Measurements from ENCODE around the gene CCNI.
"Not testable (repeated sequence)": the region's sequence is repeated elsewhere in the genome, so short reads cannot be mapped to it uniquely, and the experiment has no call there.

The CCNI gene

DNA sequence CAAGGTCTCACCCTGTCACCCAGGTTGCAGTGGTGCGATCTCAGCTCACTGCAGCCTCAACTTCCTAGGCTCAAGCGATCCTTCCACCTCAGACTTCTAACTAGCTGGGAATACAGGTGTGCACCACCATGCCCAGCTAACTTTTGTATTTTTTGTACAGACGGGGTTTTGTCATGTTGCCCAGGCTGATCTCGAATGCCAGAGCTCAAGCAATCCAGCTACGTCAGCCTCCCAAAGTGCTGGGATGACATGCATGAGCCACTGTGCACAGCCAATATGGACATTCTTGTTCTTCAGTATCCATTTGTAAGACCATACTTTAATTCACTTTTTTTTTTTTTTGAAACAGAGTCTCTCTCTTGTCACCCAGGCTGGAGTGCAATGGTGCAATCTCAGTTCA is 3.5 kb upstream of the CCNI start:
- no peak for DNase-seq

DNA sequence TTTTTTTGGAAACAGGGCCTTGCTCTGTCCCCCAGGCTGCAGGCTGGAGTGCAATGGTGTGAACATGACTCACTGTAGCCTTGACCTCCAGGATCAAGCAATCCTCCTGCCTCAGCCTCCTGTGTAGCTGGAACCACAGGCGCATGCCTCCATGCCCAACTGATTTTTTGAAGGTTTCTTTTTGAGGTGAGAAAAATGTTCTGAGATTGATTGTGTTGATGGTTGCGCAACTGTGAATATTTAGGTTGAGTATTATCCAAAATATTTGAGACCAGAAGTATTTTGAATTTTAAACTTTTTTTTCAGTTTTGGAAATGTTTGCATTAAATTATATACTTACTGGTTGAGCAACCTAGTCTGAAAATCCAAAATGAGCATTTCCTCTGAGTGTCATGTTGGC is 2.6 kb upstream of the CCNI start:
- no peak for DNase-seq

DNA sequence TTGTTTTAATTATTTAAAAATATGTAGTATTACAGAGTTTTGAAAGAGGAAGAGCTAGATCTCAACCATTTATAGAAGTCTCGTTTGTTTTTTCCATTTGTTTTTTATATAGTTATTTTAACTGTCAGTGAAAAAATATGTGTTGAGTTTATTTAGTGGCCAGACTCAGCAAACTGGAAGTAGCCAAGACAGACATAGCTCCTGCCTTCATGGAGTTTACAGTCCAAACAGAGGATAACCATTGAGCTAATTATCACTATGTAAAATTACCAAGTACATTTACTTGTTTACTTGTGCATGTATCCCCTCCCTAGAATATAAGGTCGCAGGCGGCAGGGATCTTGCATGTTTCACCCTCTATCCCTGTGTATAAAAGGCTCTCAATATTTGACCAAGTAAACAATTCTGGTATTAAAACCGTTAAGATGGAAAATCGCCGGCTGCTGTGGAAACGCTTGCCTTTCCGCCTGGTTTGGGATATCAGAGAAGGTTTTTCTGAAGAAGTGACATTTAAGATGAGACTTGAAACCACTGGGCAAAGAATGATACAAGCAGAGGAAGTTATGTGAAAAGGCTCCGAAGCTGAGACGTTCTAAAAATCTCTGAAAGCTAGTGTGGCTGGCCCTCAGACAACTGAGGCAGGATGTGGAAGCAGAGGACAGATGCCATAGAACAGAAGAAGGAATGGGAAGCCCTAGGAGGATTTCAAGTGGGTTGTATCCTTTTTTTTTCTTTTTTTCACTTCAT is 1.3 kb upstream of the CCNI start:
- no peak for DNase-seq

DNA sequence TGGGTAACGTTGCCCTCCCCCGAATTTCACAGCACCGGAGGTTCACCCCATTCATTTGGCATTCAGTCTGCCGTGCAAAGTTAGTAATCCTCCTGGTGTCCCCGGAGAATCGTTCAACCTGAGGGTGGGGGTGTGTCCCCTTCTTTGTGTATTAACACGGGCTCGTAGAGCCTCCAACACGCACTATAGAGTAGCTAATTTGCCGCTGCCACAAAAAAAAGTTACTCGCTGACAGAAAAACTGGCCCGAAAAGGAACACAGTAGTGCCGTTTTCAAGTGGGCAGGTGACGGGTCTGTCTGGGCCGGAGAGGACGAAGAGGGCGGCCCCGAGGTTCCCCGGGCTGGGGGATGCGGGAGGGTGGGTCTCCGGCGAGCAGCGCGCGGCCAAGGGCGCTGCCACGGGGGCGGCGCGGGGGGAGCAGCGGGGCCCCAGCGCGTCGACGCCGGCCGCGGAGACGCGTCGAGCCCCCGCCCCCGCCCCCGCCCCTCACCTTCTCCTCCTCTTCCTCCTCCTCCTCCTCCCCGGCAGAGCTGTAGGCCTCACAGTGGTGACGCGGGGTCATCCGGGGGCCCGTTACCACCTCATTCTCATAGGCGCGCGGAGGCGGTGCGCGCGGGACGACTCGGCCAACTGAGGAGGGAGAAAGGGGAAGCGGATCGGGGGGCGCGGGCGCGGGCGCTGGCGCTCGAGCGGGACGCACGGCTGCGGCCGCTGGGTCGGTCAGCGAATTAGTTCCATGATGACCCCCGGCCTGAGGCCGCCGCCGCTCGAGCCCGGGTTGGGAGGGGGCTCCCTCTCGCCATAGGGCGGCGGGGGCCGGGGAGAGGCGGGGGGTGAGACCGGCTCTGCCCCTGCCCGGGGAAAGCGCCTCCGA is 571 bp downstream of the CCNI start:
- peak; percentile 67 for DNase-seq

DNA sequence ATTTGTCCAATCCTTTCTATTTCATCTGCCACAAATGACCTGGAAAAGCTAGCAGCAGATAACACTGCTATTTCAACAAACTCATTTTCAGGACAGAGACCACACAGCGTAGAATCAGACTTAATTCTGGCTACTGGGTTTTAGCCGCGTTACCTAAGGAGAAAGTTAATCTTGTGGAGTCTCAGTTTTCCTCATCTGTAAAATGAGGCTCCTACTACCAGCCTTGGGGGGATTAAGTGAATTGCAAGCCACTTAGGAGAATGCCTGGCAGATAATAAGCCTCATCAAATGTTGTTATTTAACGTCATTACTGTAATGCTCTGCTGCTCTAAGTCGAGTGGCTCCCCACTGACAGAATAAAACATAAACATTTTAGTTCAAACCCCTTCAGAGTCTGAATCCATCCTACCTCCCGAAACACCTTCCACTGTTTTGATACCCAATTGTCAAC is 1.4 kb downstream of the CCNI start:
- DNase-seq = no peak

DNA sequence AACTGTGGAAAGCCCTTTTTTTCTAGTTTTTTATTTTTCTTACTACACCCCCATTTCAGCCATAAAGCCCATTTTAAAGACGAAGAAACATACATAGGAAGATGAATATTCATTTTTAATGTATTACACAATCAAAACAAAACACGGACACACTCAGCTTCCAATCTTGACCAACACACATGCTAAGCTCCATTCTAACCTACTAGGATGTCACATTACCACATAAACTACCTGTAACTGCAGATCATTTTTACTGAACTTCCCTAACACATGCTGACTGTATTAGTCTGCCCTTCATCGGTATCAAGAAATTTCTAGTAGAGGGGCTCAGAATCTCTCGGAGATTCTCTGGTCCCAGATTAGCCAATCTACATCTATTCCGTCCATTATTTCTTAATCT is 1.8 kb downstream of the CCNI start:
- DNase-seq = no peak

DNA sequence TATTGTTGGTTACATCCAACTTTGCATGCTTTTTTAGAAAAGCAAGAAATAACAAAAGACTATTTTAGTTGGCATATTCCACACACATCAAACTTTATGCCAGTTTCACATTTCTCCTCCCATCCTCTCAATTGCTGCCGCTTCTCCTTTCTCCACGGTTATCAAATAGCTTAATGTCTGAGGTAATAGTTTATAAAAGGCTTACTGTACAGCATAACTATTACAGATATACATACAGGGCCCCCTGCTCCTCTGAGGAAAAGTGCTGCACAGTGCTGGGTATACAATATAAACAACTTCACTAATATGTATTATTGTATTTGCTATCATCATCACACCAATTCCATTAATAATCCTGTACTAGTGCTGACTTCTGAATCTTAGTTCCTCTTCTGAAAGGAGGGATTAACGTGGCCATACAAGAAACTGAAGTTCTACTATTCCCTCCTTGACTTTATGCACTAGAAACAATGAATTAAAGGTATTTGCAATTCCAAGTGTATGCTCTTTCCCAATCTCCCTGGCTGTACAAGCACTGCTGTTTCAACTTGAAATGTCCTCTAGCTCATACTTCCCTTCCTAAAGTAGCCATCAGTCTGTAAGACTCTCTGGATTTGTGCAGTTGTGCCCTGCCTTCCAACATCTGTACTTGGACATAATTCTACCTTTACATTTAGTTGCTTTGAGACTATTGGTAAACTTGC is 2.5 kb downstream of the CCNI start:
- DNase-seq = no peak

DNA sequence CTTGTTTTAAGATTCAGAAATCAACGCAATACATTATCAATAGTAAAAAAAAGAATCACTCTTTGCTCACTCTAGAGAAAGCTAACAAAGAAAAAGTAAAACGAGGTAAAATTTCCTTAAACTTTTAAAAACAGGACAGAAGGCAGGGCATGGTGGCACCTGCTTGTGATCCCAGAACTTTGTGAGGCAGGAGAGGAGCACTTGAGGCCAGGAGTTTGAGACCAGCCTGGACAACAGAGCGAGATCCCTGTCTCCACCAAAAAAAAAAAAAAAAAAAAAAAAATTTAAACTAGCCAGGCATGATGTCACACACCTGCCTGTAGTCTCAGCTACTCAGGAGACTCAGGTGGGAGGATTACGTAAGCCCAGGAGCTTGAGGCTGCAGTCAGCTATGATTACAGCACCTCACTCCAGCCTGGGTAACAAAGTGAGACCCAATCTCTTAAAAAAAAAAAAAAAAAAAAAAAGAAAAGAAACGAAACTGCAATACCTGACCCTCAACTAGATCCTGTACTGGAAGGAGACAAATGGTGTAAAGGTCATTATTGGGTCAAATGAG is 3.5 kb downstream of the CCNI start:
- DNase-seq = no peak

DNA sequence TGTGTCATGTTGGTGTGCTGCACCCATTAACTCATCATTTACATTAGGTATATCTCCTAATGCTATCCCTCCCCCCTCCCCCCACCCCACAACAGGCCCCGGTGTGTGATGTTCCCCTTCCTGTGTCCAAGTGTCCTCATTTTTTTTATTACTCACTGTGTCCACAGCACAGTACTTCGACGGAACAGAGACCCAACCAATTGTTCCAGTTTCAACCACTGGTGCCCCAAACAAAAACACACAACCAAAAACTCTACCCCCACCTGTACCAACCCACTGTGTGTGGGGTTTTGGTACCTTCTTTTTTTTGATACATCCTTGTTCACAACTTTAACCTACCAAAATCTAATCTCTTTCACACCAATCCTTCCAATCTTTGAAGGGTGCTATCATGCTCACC is 6.3 kb downstream of the CCNI start:
- not testable (repeated sequence) for DNase-seq

DNA sequence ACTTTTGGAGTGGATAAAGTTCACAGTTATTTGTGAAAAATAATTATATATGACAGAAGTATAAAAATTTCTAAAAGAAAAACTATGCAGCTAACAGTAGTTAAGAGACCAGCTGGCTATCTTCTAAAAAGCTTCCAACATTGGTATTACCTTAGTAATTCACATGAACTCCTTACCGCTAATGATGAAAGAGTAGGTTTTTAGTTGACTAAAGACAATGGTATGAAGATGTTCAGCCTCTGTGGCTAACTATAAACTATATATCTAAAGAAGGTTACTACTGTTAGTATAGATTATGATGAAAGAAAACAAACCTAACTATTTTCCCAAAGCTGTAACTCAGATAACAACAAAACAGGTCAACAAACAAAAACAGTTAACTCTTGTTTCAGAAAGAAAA is 10.4 kb downstream of the CCNI start:
- DNase-seq = no peak

DNA sequence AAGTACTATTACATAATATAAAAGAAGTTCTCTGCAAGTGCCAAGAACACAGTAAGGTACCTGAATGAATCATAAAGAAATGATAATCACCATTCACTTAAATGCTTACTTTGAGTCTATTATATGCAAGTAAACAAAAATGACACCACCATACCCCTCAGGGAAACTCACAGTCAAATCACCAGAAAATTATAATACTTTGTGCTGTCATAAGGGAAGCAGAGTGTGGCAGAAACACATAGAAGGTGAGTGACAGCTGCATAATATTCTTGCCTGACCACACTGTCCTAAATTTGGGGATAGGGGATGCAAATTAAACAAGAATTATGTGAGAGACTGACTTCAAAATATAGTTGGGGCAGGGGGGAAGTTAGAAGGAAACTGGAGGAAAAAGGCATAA is 12.9 kb downstream of the CCNI start:
- no peak for DNase-seq

DNA sequence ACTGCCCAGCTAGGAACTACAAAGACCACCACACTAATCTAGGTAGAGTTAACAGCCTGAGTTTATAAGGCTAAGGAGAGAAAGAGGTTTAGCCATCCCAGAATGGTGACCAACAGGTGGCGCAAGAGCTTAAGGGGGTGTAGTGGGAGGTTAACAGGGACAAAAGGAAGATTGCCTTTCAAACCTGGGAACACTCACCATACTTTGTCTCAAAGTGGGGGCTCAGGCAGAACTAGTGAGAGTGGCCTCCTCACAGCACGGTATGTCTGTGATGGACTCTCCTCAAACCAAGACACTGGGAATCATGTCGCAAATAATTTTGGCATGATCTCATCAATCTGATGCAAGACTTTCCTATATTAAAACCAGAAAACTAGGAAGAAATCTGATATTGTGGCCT is 23.4 kb downstream of the CCNI start:
- peak; percentile 34 for DNase-seq

DNA sequence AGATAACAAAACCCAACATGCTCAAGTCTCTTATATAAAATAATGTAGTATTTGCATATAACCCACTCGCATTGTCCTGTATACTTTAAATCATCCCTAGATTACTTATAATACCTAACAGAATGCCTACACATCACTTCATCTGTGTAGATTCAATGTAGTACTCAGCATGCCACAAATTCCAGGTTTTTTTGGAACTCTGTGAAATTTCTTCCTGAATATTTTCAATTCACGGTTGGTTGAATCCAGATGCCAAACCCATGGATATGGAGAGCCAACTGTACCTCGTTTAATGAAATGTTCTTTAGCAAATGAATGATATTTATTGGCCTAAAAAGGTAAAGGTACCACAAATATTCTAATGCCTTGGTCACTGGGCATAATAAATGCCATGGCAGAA is 24.8 kb downstream of the CCNI start:
- DNase-seq = no peak

DNA sequence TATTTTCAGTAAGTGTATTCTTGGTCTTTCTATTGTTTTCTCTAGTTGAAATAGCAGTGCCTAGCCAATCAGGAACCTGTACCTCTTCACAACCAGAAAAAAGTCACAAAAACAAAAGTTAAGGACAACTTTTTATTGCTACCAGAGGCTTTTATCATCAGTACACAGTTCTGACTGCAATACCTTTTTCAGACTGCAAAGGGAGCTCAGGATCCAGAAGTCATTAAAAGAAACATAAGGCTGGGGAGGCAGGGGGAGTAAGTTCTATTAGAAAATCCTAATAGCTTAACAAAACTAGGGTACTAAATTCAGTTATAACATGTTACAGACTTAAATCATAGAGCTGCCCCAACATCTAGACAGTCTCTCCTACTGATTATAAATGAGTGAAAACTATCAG is 28.8 kb downstream of the CCNI start:
- no peak for DNase-seq

DNA sequence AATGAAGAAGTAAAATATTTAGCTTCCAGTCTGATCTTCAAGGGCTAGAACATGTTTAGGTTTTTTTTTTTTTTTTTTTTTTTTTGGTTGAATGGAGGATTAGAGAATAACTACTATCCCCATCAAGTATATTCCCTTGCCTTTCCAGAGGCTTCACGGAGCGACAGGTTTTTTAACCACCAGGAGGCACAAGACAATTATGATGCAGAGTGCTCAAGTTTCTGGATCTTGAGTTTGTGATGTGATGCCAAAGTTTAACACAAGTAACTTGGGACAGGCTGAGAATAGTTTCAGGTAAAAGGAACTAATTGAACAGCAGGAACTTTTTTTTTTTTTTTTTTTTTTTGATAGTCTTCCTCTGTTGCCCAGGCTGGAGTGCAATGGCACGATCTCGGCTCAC is 30.3 kb downstream of the CCNI start:
- DNase-seq = no peak

DNA sequence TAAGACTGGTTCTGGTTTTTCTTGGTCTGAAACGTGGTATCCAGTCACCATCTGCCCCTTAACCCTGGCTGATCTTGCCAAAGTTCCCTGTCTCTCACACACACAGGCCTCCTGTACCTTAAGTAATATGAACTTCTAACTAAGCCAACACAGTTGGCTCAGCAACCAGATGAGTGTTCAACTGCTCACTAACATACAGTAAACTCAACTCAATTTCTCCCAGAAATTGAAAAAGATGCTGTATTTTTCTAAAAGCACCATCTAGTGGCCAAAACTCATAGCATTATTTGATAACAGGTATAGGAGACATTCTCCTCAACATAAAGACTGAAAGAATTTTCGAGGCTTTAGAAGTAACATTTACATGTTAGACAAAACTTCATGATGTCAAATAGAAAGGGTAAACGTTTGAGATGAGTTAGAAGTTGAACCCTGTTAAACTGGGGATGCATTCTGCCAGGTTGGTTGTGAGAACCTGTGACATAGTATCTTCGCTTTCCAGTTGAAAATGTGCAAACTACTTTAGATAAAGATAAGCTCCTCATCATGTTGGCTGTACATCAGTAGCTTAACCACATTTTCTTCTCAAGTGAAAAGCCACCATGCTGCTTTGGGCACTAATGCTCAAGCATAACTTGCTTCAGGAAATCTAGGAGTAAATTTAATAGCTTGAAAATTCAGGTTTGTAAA is 31.2 kb downstream of the CCNI start:
- DNase-seq = no peak

DNA sequence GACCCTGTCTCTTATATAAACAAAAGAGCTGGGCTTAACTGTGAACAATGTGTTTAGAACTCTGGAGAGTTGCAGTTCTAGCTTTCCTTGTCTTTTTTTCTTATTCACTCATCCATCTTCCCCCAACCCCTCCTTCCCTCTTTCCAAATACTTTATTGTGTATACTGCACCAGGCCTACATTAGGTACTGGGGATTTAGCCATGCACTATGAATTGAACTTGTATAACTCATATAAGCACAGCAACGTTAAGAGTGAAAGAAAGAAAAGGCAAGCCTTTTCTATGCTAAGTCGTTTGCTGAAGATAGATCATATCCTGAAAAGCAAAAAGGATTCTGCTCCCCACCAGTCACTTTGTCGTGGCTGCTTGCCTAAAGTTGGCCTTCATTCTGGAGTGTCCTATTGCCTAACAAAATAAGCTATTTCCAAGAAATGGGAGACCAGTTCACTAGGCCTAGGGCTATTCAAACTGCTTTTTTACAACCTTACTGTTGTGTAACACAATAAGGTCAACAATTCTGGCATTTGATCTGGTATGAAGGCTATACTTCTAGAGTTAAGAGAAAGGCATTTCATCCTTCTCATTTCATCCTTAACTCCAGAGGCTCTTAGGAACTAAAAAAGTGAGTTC is 32.2 kb downstream of the CCNI start:
- no peak for DNase-seq

DNA sequence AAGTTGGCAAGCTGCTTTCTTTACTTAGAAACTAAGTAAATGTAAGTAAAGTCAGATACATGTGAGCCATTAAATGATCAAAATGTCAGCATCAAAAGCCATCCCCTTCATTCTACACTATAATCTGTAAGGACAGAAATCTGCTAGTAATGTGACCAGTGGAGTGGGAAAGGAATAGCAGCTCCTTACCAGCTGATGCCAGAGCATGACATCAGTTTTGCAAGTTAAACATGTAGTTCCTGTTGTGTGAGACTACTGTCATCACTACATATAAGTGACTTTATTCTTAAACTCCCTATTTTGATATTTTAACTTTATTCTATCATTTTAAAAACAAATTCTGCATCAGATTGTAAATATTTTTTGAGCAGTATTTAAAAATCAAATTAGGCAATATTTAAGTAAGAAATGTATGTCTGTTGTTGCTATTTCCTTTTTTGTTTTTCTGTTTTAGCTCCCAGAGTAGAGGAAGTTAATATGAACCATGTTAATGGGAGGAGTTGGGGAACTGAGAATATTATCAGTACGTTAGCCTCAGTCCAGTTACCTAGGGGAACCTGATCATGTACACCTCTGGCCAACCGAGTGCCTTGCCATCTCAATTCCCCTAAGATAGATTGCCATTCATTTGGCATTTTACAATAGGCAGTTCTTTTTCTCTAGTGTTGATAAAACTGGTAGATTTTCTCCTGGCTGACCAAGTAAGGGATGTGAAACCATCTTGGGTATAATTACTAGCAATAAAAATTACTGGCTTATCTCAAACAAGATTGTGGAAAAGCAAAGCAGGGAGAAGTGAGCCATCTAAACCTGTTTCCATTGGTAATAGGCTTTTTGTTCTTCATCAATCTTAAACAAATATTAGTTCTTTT is 34.7 kb downstream of the CCNI start:
- no peak for DNase-seq

DNA sequence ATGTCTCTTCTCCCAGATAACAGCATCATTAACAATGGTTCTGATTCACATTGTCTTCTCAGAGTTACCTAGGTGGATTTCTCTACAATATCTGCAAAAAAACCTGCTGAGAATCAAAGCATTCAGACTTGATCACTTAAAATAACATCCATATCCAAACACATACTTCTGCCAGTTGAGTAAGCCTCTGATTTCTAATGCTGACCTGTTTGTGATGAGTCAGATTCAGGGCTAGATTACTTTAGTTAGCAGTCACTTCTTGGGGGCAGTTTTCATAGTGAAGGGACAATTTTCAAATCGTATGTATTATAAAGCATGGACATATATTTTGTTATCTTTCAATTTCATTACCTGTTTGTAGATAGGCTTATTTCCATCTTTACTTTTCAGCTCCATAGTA is 35.5 kb downstream of the CCNI start:
- DNase-seq = no peak

DNA sequence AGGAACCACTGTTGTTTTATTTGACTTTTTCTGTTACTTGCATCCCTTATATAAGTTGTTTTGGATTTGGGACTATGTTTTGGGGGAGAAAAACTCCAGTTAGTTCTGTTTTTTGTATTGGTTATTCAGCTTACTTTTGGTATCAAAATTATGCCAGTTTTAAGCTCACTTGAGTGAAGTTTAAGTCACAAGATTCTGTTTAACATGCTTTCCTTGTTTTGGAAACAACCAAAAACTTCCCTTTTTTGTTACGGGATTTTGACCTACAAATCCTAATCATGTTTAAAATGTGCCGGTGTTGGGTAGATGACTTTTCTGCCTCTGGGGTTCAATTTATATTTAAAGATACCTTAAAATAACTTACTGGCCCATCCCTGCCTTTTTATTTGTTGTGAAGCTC is 36.0 kb downstream of the CCNI start:
- DNase-seq = no peak

DNA sequence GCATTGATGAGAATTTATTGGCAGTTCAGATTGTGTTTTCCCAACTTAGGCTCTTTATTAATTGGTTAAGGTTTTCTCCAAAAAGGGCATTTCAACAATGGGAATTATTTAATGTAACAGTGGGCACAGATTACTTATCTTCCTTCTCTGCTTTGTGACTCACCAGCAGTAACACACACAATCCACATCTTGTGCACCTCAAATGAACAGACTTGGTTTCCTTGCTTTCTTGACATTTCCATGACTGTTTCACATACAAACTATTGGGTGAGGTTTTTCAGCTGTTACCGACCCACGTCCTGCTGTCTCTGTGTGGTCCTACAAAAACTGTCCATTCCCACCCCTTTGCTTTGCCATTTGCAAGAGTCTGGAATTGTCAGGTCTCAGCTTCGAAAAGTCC is 38.1 kb downstream of the CCNI start:
- no peak for DNase-seq
